Ishikawa (cell line): ENCODE measurements around the gene MYORG.

Experiments
- CEBPB ChIP-seq: IDR thresholded peaks from 2 replicates; pipeline ENCODE4 v1.6.1; 2012
- CREB1 ChIP-seq: IDR thresholded peaks from 2 replicates; pipeline ENCODE4 v1.6.1; 2012; ENCODE audit warnings: low read depth
- EGR1 ChIP-seq: IDR thresholded peaks from 2 replicates; pipeline ENCODE4 v1.6.1; 2012
- EP300 ChIP-seq: IDR thresholded peaks from 2 replicates; pipeline ENCODE4 v1.6.1; 2012; ENCODE audit warnings: borderline replicate concordance
- FOXM1 ChIP-seq: IDR thresholded peaks from 2 replicates; pipeline ENCODE4 v1.6.1; 2012; ENCODE audit warnings: low read depth, borderline replicate concordance
- NFIC ChIP-seq: IDR thresholded peaks from 2 replicates; pipeline ENCODE4 v1.6.1; 2012
- RAD21 ChIP-seq: IDR thresholded peaks from 2 replicates; pipeline ENCODE4 v1.6.1; 2012; ENCODE audit warnings: low read depth
- TAF1 ChIP-seq: IDR thresholded peaks from 2 replicates; pipeline ENCODE4 v1.6.1; 2012; ENCODE audit warnings: low read depth, mild to moderate bottlenecking
- TCF12 ChIP-seq: IDR thresholded peaks from 2 replicates; pipeline ENCODE4 v1.6.1; 2012; ENCODE audit warnings: low read depth
- TEAD4 ChIP-seq: IDR thresholded peaks from 2 replicates; pipeline ENCODE4 v1.6.1; 2012
- YY1 ChIP-seq: IDR thresholded peaks from 2 replicates; pipeline ENCODE4 v1.6.1; 2012; ENCODE audit warnings: low read depth
- ZBTB7A ChIP-seq: IDR thresholded peaks from 2 replicates; pipeline ENCODE4 v1.6.1; 2012; ENCODE audit warnings: low read depth
- TF ChIP-seq, protein P1 (sequence below): IDR thresholded peaks from 2 replicates; pipeline ENCODE4 v1.6.1; 2012; ENCODE audit warnings: low read depth, mild to moderate bottlenecking
- TF ChIP-seq, protein P2 (sequence below): IDR thresholded peaks from 2 replicates; pipeline ENCODE4 v1.6.1; 2012
- TF ChIP-seq, protein P3 (sequence below): IDR thresholded peaks from 2 replicates; pipeline ENCODE4 v1.6.1; 2012

MYORG gene

DNA sequence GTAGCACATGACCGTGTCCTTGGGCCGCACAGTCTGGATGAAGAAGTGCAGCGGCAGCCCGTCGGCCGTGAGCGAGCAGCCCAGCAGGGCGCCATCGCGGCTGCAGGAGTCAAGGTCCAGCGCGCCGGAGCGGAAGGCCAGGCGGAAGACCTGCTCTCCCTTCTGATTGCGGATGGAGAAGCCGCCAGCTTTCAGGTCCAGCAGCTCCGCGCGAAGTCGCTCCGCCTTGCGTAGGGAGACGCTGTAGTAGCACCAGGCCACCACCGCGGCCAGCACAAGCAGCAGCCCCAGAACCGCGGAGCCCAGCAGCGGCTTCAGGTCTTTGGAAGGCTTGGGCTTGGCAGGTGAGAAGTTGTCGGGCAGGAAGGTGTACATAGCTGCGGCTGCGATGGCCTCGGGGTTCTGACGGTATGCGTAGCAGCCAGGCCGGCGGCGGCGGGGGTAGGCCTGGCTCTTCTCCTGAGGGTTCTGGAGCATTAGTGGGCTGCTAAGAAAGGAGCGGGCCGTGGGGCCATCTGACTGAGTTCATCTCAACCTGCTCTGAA lies 4.2 kb downstream of the MYORG start:
- TF ChIP-seq TCF12 (no peak), CREB1 (no peak), YY1 (no peak), CEBPB (no peak), EGR1 (no peak), TAF1 (no peak), EP300 (no peak), RAD21 (no peak), NFIC (no peak), ZBTB7A (no peak), TEAD4 (no peak)
- TF ChIP-seq, protein P1, sequence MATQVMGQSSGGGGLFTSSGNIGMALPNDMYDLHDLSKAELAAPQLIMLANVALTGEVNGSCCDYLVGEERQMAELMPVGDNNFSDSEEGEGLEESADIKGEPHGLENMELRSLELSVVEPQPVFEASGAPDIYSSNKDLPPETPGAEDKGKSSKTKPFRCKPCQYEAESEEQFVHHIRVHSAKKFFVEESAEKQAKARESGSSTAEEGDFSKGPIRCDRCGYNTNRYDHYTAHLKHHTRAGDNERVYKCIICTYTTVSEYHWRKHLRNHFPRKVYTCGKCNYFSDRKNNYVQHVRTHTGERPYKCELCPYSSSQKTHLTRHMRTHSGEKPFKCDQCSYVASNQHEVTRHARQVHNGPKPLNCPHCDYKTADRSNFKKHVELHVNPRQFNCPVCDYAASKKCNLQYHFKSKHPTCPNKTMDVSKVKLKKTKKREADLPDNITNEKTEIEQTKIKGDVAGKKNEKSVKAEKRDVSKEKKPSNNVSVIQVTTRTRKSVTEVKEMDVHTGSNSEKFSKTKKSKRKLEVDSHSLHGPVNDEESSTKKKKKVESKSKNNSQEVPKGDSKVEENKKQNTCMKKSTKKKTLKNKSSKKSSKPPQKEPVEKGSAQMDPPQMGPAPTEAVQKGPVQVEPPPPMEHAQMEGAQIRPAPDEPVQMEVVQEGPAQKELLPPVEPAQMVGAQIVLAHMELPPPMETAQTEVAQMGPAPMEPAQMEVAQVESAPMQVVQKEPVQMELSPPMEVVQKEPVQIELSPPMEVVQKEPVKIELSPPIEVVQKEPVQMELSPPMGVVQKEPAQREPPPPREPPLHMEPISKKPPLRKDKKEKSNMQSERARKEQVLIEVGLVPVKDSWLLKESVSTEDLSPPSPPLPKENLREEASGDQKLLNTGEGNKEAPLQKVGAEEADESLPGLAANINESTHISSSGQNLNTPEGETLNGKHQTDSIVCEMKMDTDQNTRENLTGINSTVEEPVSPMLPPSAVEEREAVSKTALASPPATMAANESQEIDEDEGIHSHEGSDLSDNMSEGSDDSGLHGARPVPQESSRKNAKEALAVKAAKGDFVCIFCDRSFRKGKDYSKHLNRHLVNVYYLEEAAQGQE: no peak
- TF ChIP-seq, protein P2, sequence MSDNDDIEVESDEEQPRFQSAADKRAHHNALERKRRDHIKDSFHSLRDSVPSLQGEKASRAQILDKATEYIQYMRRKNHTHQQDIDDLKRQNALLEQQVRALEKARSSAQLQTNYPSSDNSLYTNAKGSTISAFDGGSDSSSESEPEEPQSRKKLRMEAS: no peak
- TF ChIP-seq, protein P3, sequence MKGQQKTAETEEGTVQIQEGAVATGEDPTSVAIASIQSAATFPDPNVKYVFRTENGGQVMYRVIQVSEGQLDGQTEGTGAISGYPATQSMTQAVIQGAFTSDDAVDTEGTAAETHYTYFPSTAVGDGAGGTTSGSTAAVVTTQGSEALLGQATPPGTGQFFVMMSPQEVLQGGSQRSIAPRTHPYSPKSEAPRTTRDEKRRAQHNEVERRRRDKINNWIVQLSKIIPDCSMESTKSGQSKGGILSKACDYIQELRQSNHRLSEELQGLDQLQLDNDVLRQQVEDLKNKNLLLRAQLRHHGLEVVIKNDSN: no peak

DNA sequence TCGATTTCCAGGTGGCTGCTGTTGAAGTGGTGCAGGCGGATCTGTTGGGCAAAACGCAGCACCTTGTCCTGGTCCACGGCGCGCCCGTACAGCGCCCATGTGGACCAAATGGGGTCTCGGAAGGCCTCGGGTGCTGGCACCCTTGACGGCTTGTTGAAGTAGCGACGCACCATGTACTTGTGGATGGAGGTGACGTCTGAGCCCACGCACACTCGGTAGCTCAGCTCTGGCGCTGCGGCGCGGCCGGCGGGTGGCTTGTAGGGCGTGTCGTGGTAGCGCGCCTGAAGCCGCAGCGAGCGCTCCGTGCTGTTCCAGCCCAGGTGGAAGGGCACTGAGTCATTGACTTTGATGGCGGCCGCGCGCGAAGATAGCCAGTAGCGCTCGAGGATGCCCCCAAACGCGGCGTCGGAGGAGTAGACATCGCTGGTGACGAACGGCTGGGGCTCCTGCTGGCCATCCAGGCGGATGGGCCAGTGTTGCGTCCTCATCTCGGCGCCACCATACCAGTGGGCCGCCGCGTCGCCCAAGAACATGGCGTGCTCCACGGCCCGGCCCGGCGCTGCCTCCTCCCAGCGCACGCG lies 4.7 kb downstream of the MYORG start:
- TF ChIP-seq TCF12 (no peak), YY1 (no peak), FOXM1 (no peak), TAF1 (no peak), EGR1 (no peak), TEAD4 (no peak), NFIC (no peak), CEBPB (no peak), CREB1 (no peak), RAD21 (no peak), ZBTB7A (no peak), EP300 (no peak)
- TF ChIP-seq, protein P1: no peak
- TF ChIP-seq, protein P2: no peak
- TF ChIP-seq, protein P3: no peak

DNA sequence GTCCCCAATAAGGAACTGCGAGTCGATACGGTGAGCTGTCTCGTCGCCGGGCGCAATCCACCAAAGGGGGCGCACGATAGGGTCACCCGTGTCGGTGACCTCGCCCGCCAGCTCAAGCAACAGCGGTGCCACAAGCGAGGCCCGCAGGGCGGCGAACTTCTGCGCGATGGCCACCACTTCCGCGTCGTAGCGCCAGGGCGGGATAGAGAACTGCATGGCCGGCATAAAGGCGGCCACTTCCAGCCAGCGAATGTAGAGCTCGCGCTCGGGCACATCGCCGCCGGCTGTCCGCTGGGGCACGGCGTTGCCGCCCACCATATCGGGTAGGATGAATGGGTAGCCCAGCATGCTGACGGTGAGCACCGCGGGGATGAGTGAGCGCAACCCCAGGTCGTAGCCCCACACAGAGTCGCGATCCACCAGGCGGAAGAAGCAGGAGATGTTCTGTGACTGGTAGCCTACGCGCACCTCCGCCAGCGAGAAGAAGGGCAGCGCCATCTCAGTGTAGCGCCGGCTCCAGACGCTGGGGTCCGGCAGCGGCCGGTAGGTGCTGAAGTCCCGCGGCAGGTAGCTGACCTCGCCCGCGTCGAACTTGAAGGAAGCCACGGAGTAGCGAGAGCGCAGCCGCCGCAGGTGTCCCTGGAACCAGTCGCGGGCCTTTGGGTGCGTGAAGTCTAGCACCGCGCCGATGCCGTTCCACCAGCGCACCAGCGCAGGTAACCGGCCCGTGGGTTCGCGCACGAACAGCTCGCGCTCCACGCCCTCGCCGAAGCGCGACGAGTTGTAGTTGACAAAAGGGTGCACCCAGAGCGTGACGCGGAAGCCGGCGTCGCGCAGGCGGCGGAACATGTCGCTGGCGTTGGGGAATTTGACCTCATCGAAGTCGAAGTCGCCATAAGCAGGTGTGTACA lies 5.5 kb downstream of the MYORG start:
- no peak for TF ChIP-seq FOXM1
- TF ChIP-seq, protein P1: no peak
- no peak for TF ChIP-seq CREB1
- TF ChIP-seq ZBTB7A: no peak
- TF ChIP-seq, protein P2: no peak
- TF ChIP-seq TAF1: no peak
- no peak for TF ChIP-seq EGR1
- TF ChIP-seq TCF12: no peak
- no peak for TF ChIP-seq RAD21
- TF ChIP-seq NFIC: no peak
- no peak for TF ChIP-seq EP300
- TF ChIP-seq YY1: no peak
- TF ChIP-seq, protein P3: no peak
- no peak for TF ChIP-seq TEAD4
- no peak for TF ChIP-seq CEBPB
